K562 (cell line): ENCODE data around the gene AHNAK. TPM values are rescaled to one million over a fixed set of nuclear protein-coding genes. Genes with fewer than 3 reads are reported as not detected.
A peak's percentile ranks its signal among the peaks of the same experiment; 100 is the strongest.

Source experiments
- ATAC-seq: fragments of 200-7000 bp; cut with Tn5 transposase; 3 replicates; pipeline ENCODE4 v1.9.1; 2020; ENCODE audit warnings: moderate library complexity
- BruUV-seq: library from RNA; stranded (reverse); fragments of 400-500 nt; replicated peaks from 2 replicates; lab custom pipeline; 2021; lab: Mats Ljungman, UMichigan
- CTCF ChIA-PET: fragments of 300-600 bp; formaldehyde crosslinking; extraction: SDS; loops from one replicate; lab custom pipeline; 2021; ENCODE audit warnings: low intra/inter-chr PET ratio; lab: Yijun Ruan, JAX
- POLR2A ChIA-PET: fragments of 300-600, 350-650 bp; sonication (Branson Sonifier 250); formaldehyde crosslinking; extraction: SDS; loops from one replicate; lab custom pipeline; 2021; ENCODE audit warnings: antibody characterized with exemption, inconsistent platforms; lab: Yijun Ruan, JAX
- DNase-seq, 4 experiments: peaks; one replicate each; pipeline versions ENCODE4 v3.0.0 to v3.0.0-alpha.2; 2011 to 2018; ENCODE audit warnings: low spot score in 3 of 4, mixed read lengths in 3 of 4; ENCODE audit errors: extremely low read depth in 1 of 4
- FAIRE-seq: peaks from 2 replicates; lab custom pipeline; 2011; peaks lifted over from hg19 to GRCh38; lab: Jason Lieb, UNC
- H2AFZ ChIP-seq: 2 replicates; pipeline ENCODE4 v1.6.0; 2011; ENCODE audit warnings: low read depth, low read length, control low read depth, inconsistent platforms
- H3K27ac ChIP-seq: fragments of 200-600 bp; 3 replicates; pipeline ENCODE4 v1.8.0; 2011; ENCODE audit warnings: low read depth, mild to moderate bottlenecking, control low read depth, inconsistent platforms, low read length, moderate library complexity, mixed read lengths; ENCODE audit errors: extremely low read depth
- H3K27me3 ChIP-seq, 2 experiments: fragments of 300-600 bp in 1 of 2; 2 replicates in 1 of 2; 3 replicates in 1 of 2; pipeline versions ENCODE4 v1.6.0 to v1.8.0; 2011; ENCODE audit warnings: inconsistent platforms in 2 of 2, low read length in 2 of 2, mild to moderate bottlenecking in 1 of 2, mixed read lengths in 1 of 2, moderate library complexity in 1 of 2; ENCODE audit not compliant: control insufficient read depth in 2 of 2, insufficient read depth in 2 of 2
- H3K36me3 ChIP-seq: fragments of 300-600 bp; 3 replicates; pipeline ENCODE4 v1.8.0; 2011; ENCODE audit warnings: mild to moderate bottlenecking, low read length, inconsistent platforms; ENCODE audit not compliant: control insufficient read depth, insufficient read depth
- H3K4me1 ChIP-seq, 2 experiments: fragments of 200-600 bp in 1 of 2; replicated peaks in 1 of 2; 2 replicates in 1 of 2; 3 replicates in 1 of 2; pipeline versions ENCODE4 v1.5.1 to v1.8.0; 2011; ENCODE audit warnings: inconsistent platforms in 2 of 2, low read length in 2 of 2, mild to moderate bottlenecking in 1 of 2, mixed read lengths in 1 of 2, moderate library complexity in 1 of 2; ENCODE audit not compliant: control insufficient read depth in 2 of 2, insufficient read depth in 2 of 2
- H3K4me2 ChIP-seq: 2 replicates; pipeline ENCODE4 v1.6.1; 2011; ENCODE audit warnings: low read length, control low read depth, inconsistent platforms, mixed read lengths; ENCODE audit not compliant: insufficient read depth
- H3K4me3 ChIP-seq: fragments of 200-600 bp; sonication (generic), shearing (Covaris generic); 2 replicates; pipeline ENCODE4 v1.5.1; 2016; ENCODE audit warnings: control low read depth, inconsistent platforms
- H3K79me2 ChIP-seq: fragments of 200-600 bp; 3 replicates; pipeline ENCODE4 v1.8.0; 2011; ENCODE audit warnings: low read length, inconsistent platforms; ENCODE audit not compliant: control insufficient read depth, insufficient read depth
- H3K9ac ChIP-seq, 2 experiments: 2 replicates each; pipeline versions ENCODE4 v1.6.0 to v1.6.1; 2011; ENCODE audit warnings: low read depth in 2 of 2, low read length in 2 of 2, control low read depth in 1 of 2, inconsistent platforms in 1 of 2, mild to moderate bottlenecking in 1 of 2, mixed read lengths in 1 of 2; ENCODE audit not compliant: insufficient read depth in 1 of 2
- H3K9me1 ChIP-seq: one replicate; pipeline ENCODE4 v1.6.0; 2011; ENCODE audit warnings: inconsistent platforms, mild to moderate bottlenecking, low read length, moderate library complexity; ENCODE audit not compliant: control insufficient read depth, insufficient read depth
- H3K9me3 ChIP-seq: replicated peaks from 2 replicates; pipeline ENCODE4 v1.5.1; 2011; ENCODE audit warnings: low read depth, low read length, inconsistent platforms; ENCODE audit not compliant: control insufficient read depth, insufficient read depth
- H4K20me1 ChIP-seq: replicated peaks from 2 replicates; pipeline ENCODE4 v1.6.1; 2011; ENCODE audit warnings: low read length, inconsistent platforms, mixed read lengths; ENCODE audit not compliant: control insufficient read depth, insufficient read depth
- L3MBTL2 ChIP-seq: fragments of 450-650 bp; IDR thresholded peaks from 2 replicates; pipeline ENCODE4 v1.6.1; 2016; ENCODE audit warnings: mild to moderate bottlenecking, moderate library complexity
- MCM2 ChIP-seq: fragments of 450-650 bp; IDR thresholded peaks from 2 replicates; pipeline ENCODE4 v1.6.1; 2017; ENCODE audit warnings: low read depth, mild to moderate bottlenecking
- NR2C1 ChIP-seq, 2 experiments: fragments of 450-650 bp; IDR thresholded peaks; 2 replicates each; pipeline ENCODE4 v1.6.1; 2017; ENCODE audit warnings: mild to moderate bottlenecking in 2 of 2, antibody characterized with exemption in 1 of 2, inconsistent platforms in 1 of 2, missing compliant biosample characterization in 1 of 2, missing genetic modification characterization in 1 of 2
- NR2C2 ChIP-seq, 2 experiments: fragments of 200-800 bp in 1 of 2; sonication (Bioruptor generic) in 1 of 2; sonication (generic) in 1 of 2; formaldehyde crosslinking in 1 of 2; IDR thresholded peaks; 2 replicates each; pipeline versions ENCODE4 v1.6.1 to v1.8.0; 2016 to 2022; ENCODE audit warnings: mild to moderate bottlenecking in 1 of 2, missing compliant biosample characterization in 1 of 2, missing genetic modification characterization in 1 of 2, missing genetic modification reagents in 1 of 2
- NUFIP1 ChIP-seq: fragments of 450-650 bp; IDR thresholded peaks from 2 replicates; pipeline ENCODE4 v1.6.1; 2018; ENCODE audit not compliant: partially characterized antibody
- POLR3G ChIP-seq: IDR thresholded peaks from 2 replicates; pipeline ENCODE4 v1.6.1; 2011; ENCODE audit not compliant: insufficient read length, insufficient replicate concordance; ENCODE audit errors: extremely low read depth
- ZNF12 ChIP-seq: sonication (generic); formaldehyde crosslinking; IDR thresholded peaks from 2 replicates; pipeline ENCODE4 v1.4.0; 2020; ENCODE audit warnings: mild to moderate bottlenecking, missing genetic modification reagents
- ZNF3 ChIP-seq: fragments of 250-450 bp; sonication (Bioruptor Pico); IDR thresholded peaks from 2 replicates; pipeline ENCODE4 v1.5.0; 2021; ENCODE audit warnings: mild to moderate bottlenecking, moderate library complexity
- WGBS: fragments of 100-300 bp; shearing (Covaris generic); methylation state at CpG from one replicate; pipeline ENCODE4 v1.1.6; 2016; ENCODE audit warnings: low coverage, mixed read lengths; ENCODE audit not compliant: insufficient coverage; ENCODE audit errors: missing lambda C conversion rate; 5-methylcytosine and 5-hydroxymethylcytosine counted together
- in situ Hi-C: fragments of 300-500 bp; cut with MboI; formaldehyde crosslinking; loops from 4 replicates; pipeline ENCODE4 v1.15.0; 2018; ENCODE audit warnings: inconsistent platforms, mixed read lengths
- intact Hi-C: fragments of 100-400 bp; cut with micrococcal nuclease; formaldehyde crosslinking; loops from 2 replicates; pipeline ENCODE4 v1.14.2; 2022
- polyA plus RNA-seq, 8 experiments: library from polyadenylated mRNA; depleted of rRNA in 4 of 8; stranded (reverse) in 5 of 8; unstranded in 3 of 8; fragments of >200 nt; fragmentation: Nextera tagmentation in 2 of 8; fragmentation: Illumina TruSeq in 1 of 8; extraction: Ambion mirVana in 2 of 8; extraction: Trizol in 1 of 8; gene quantifications; 2 replicates each; pipeline versions ENCODE4 v1.2.1 to v1.2.3, GENCODE V29; 2011 to 2014; ENCODE audit warnings: inconsistent platforms in 1 of 8, missing spikeins in 1 of 8
- total RNA-seq, 7 experiments: library from RNA; depleted of rRNA in 6 of 7; stranded (reverse); fragments of >200 nt in 6 of 7; fragmentation: Illumina TruSeq in 2 of 7; extraction: Trizol in 2 of 7; gene quantifications; 2 replicates each; pipeline versions ENCODE4 v1.2.1 to v1.2.3, GENCODE V29; 2011 to 2021; ENCODE audit warnings: low replicate concordance in 1 of 7
- TF ChIP-seq, protein P1 (sequence below): fragments of 450-650 bp; formaldehyde crosslinking; IDR thresholded peaks from 2 replicates; pipeline ENCODE4 v1.4.0; 2020; ENCODE audit warnings: mild to moderate bottlenecking, mixed read lengths

Gene AHNAK
- total and polyA plus RNA-seq, 9 of the 15 experiments (the other 6 are each of a cell fraction or from before 2014, with no cell fraction given): 1.5 to 89.7 (median 45.0) TPM

DNA sequence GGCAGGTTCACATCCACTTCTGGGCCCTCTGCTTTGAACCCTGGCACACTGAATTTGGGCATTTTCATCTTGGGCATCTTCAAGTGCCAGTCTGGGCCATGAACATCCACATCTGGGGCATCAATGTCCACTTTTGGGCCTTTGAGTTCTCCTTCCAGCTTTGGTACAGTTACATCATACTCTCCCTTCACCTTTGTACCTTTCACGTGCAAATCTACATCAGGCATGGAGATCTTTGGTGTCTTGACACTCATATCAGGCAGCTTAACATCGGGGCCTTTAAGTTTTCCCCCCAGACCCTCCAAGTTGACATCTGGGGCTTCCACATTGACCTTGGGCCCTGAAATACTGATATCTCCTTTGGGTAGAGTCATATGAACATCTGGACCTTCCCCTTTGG is 14.5 kb downstream of the AHNAK start:
- H3K9ac ChIP-seq: no peak overlapping the region
- peaks cover 2% of the 10 kb centered on the region for H3K9me1 ChIP-seq
- no peak for ATAC-seq
- H3K79me2 ChIP-seq: no peaks in the 10 kb centered on the region
- intact Hi-C loops (no loop called here), in situ Hi-C loops (no loop called here)
- 72% methylated on average over 2 of the region's 2 CpGs for WGBS
- no peak overlapping the region for H3K4me3 ChIP-seq
- no peak overlapping the region for H3K4me2 ChIP-seq
- CTCF ChIA-PET: no interaction called here
- TSS peak; percentile 7 for BruUV-seq
- FAIRE-seq: no peak
- H4K20me1 ChIP-seq: no peaks in the 10 kb centered on the region; the same call in 1 of the 2 replicates
- no peak for DNase-seq
- H3K27ac ChIP-seq: no peak overlapping the region
- TF ChIP-seq POLR3G (no peak), MCM2 (no peak)
- no peak overlapping the region for H2AFZ ChIP-seq
- peaks cover 0 to 5% of the 10 kb centered on the region in 2 experiments; a peak in 1 of 5 replicates for H3K4me1 ChIP-seq
- POLR2A ChIA-PET: no interaction called here
- no peaks in the 10 kb centered on the region for H3K9me3 ChIP-seq
- H3K27me3 ChIP-seq: no peaks in the 10 kb centered on the region
- H3K36me3 ChIP-seq: peaks cover 51% of the 10 kb centered on the region; the same call in 1 of the 3 replicates

DNA sequence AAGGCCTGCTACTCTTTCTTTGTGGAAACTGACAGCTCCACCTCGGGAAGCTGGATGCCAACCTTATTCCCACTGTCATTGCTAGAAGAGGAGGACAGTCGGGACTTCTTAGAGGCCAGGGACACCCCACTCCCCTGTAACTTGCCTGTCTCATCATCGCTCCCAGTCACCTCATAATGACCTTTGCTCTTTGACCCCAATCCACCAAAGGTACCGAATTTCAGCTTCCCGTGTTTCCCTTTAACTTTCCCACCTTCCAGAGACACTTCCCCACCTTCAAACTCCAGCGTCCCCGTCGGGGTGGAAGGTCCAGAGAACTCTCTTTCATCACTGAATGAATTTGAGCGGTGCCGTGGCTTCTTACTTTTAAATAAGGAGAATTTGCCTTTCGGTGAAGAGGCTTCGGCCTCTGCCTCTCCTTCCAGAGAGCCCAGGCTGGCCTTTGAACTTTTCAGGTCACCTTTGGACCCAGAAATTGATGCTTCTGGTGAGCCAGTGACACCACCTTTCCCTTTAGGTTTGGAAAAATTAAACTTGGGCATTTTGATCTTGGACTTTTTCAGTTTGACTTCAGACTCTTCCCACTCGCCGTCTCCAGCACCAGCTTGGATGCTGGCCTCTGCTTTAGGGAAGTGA is 29.8 kb downstream of the AHNAK start:
- CTCF ChIA-PET: no interaction called here
- intact Hi-C loops: no loop called here

More for the DNA sequence above, 29.8 kb downstream of the AHNAK start:
- TSS peak; percentile 25 for BruUV-seq
- FAIRE-seq: no peak
- WGBS: 74% methylated on average over 14 of the region's 14 CpGs
- DNase-seq: peak in 1 of 4 experiments; percentile 15
- POLR2A ChIA-PET: interaction anchor here (0.7 to 1.4 kb wide), 3 partner anchors 10 to 121 kb away, joined by 3 read pairs; no protein-coding TSS in a partner anchor
- in situ Hi-C loops: no loop called here
- H3K4me3 ChIP-seq: no peak overlapping the region
- H2AFZ ChIP-seq: no peak overlapping the region
- no peaks in the 10 kb centered on the region for H4K20me1 ChIP-seq
- H3K36me3 ChIP-seq: peaks cover 36% of the 10 kb centered on the region; the same call in 2 of the 3 replicates
- H3K79me2 ChIP-seq: no peaks in the 10 kb centered on the region
- H3K4me1 ChIP-seq: peaks cover 3 to 11% of the 10 kb centered on the region in 2 experiments; a peak in 2 of 5 replicates
- H3K27ac ChIP-seq: no peak overlapping the region
- H3K9me3 ChIP-seq: no peaks in the 10 kb centered on the region
- ATAC-seq: no peak
- H3K27me3 ChIP-seq: no peaks in the 10 kb centered on the region
- no peaks in the 10 kb centered on the region for H3K9me1 ChIP-seq
- TF ChIP-seq, protein P1, sequence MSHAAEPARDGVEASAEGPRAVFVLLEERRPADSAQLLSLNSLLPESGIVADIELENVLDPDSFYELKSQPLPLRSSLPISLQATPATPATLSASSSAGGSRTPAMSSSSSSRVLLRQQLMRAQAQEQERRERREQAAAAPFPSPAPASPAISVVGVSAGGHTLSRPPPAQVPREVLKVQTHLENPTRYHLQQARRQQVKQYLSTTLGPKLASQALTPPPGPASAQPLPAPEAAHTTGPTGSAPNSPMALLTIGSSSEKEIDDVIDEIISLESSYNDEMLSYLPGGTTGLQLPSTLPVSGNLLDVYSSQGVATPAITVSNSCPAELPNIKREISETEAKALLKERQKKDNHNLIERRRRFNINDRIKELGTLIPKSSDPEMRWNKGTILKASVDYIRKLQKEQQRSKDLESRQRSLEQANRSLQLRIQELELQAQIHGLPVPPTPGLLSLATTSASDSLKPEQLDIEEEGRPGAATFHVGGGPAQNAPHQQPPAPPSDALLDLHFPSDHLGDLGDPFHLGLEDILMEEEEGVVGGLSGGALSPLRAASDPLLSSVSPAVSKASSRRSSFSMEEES (CRISPR knock-in tag): no peak
- TF ChIP-seq NUFIP1 (no peak), NR2C1 (IDR thresholded peaks at IDR 0.05) (peak; percentile 93), NR2C1 (tag; IDR thresholded peaks at IDR 0.05) (peak; percentile 92), L3MBTL2 (no peak), NR2C2 (CRISPR knock-in tag; IDR thresholded peaks at IDR 0.05) (no peak), NR2C2 (tag; IDR thresholded peaks at IDR 0.05) (peak; percentile 86), ZNF12 (CRISPR knock-in tag) (no peak), ZNF3 (no peak)
- TF ChIP-seq, all 486 proteins: peak for 2
- no peak overlapping the region for H3K4me2 ChIP-seq
- H3K9ac ChIP-seq: no peak overlapping the region
